Measurements from ENCODE around the gene IRX2. TPM values are rescaled to one million over a fixed set of nuclear protein-coding genes. Genes with fewer than 3 reads are reported as not detected.

The IRX2 gene
- total and polyA plus RNA-seq, 10 of the 15 experiments (the other 5 are each of a cell fraction or from before 2014, with no cell fraction given): not detected

- H3K9me3 ChIP-seq (replicated peaks; ENCODE audit: control insufficient read depth, insufficient read depth, low read length): no peaks in the 10 kb centered on the region; the same call in 2 of the 3 replicates
- TF ChIP-seq CEBPB (IDR thresholded peaks at IDR 0.05; ENCODE audit: borderline replicate concordance in 1 of 2, low read depth in 2 of 2, low read length in 2 of 2) (no peak), PKNOX1 (IDR thresholded peaks at IDR 0.05) (no peak), SREBF1 (IDR thresholded peaks at IDR 0.05; ENCODE audit: low read length) (no peak), IKZF1 (conservative IDR thresholded peaks at IDR 0.05) (no peak), ZNF592 (IDR thresholded peaks at IDR 0.05) (no peak), PRDM15 (CRISPR knock-in tag; IDR thresholded peaks at IDR 0.05) (no peak), SKIL (IDR thresholded peaks at IDR 0.05; ENCODE audit: low read depth, poor library complexity, severe bottlenecking) (no peak), MEF2A (IDR thresholded peaks at IDR 0.05; ENCODE audit: insufficient read depth, low read depth, low read length) (no peak), MYC (IDR thresholded peaks at IDR 0.05; ENCODE audit: insufficient read depth, insufficient read length, insufficient replicate concordance, low read length, severe bottlenecking) (no peak), RELA (IDR thresholded peaks at IDR 0.05; ENCODE audit: borderline replicate concordance, partially characterized antibody) (no peak), IKZF2 (IDR thresholded peaks at IDR 0.05) (no peak)
- 65% methylated on average over 35 of the region's 59 CpGs for WGBS (ENCODE audit: insufficient coverage, insufficient replicate concordance, low lambda C conversion rate, missing lambda C conversion rate)
- ChIA-PET RAD21 (ENCODE audit: unreplicated experiment) (no interaction called here), POLR2A (no interaction called here), SMC1A (ENCODE audit: uncharacterized antibody, unreplicated experiment) (no interaction called here), CTCF (no interaction called here)
- no peak overlapping the region for H2AFZ ChIP-seq (ENCODE audit: control insufficient read depth, low read depth, low read length)
- no peaks in the 10 kb centered on the region for H3K36me3 ChIP-seq (ENCODE audit: control insufficient read depth in 2 of 2, insufficient read depth in 2 of 2, low read length in 1 of 2)
- no peaks in the 10 kb centered on the region for H3K27me3 ChIP-seq (replicated peaks in 1 of 2; ENCODE audit: control insufficient read depth in 2 of 2, insufficient read depth in 2 of 2, low read length in 1 of 2)
- in situ Hi-C loops (cut with MboI): no loop called here
- BruUV-seq (replicated peaks): no TSS peak
- H3K4me3 ChIP-seq: no peak overlapping the region
- intact Hi-C loops (cut with micrococcal nuclease; ENCODE audit: unreplicated experiment): no loop called here
- H4K20me1 ChIP-seq (ENCODE audit: control insufficient read depth, insufficient read depth): no peaks in the 10 kb centered on the region
- no peaks in the 10 kb centered on the region for H3K4me1 ChIP-seq (ENCODE audit: control insufficient read depth, insufficient read depth, low read length)
- H3K4me2 ChIP-seq (ENCODE audit: control insufficient read depth, insufficient read depth): no peak overlapping the region
- H3K27ac ChIP-seq (ENCODE audit: control insufficient read depth, insufficient read depth): no peak overlapping the region
- H3K79me2 ChIP-seq (ENCODE audit: control insufficient read depth, insufficient read depth, low read length): no peaks in the 10 kb centered on the region
- H3K9ac ChIP-seq (ENCODE audit: control insufficient read depth, insufficient read depth, low read length): no peak overlapping the region
- ATAC-seq (no peak), DNase-seq (ENCODE audit: low read depth, low spot score) (no peak), FAIRE-seq (no peak)
These were observed 11.2 kb downstream of the IRX2 start for GRCh38 chr5:2740051-2740875.
